SK-N-SH (cell line): ENCODE measurements around the gene CISH. TPM values are rescaled to one million over a fixed set of nuclear protein-coding genes. Genes with fewer than 3 reads are reported as not detected.

ENCODE experiments used
- CTCF ChIA-PET: fragments of 300-600, 350-600 bp; formaldehyde crosslinking; extraction: SDS; loops from one replicate; lab custom pipeline; 2021; lab: Yijun Ruan, JAX
- POLR2A ChIA-PET: fragments of 350-600 bp; sonication (Branson Sonifier 250); formaldehyde crosslinking; extraction: SDS; loops from one replicate; lab custom pipeline; 2020; ENCODE audit warnings: antibody characterized with exemption, inconsistent platforms; lab: Yijun Ruan, JAX
- DNase-seq: peaks from one replicate; pipeline ENCODE4 v3.0.0; 2012
- H2AFZ ChIP-seq: fragments of 200-600 bp; sonication (generic); 2 replicates; pipeline ENCODE4 v1.8.1; 2016; ENCODE audit warnings: antibody characterized with exemption, mild to moderate bottlenecking, low read depth
- H3F3A ChIP-seq: fragments of 200-600 bp; sonication (generic); replicated peaks from 2 replicates; pipeline ENCODE3; 2016; ENCODE audit warnings: antibody characterized with exemption, mild to moderate bottlenecking; ENCODE audit not compliant: insufficient read depth
- H3K27ac ChIP-seq, 2 experiments: fragments of 200-500 bp in 1 of 2; fragments of 200-600 bp in 1 of 2; sonication (Bioruptor generic) in 1 of 2; sonication (generic), shearing (Covaris generic) in 1 of 2; 2 replicates each; pipeline versions ENCODE4 v1.5.1 to v1.6.1; 2014 to 2016; ENCODE audit warnings: low read depth in 2 of 2, inconsistent platforms in 1 of 2, low read length in 1 of 2, mild to moderate bottlenecking in 1 of 2, mixed read lengths in 1 of 2
- H3K27me3 ChIP-seq: fragments of 200-600 bp; sonication (generic), shearing (Covaris generic); 2 replicates; pipeline ENCODE4 v1.6.1; 2016; ENCODE audit warnings: mixed run types; ENCODE audit not compliant: insufficient read depth
- H3K36me3 ChIP-seq, 2 experiments: fragments of 200-500 bp in 1 of 2; fragments of 200-600 bp in 1 of 2; sonication (Bioruptor generic) in 1 of 2; sonication (generic) in 1 of 2; replicated peaks in 1 of 2; 2 replicates each; pipeline versions ENCODE3 to v1.5.1; 2014 to 2016; ENCODE audit warnings: low read length in 1 of 2, mild to moderate bottlenecking in 1 of 2; ENCODE audit not compliant: insufficient read depth in 2 of 2, control insufficient read depth in 1 of 2
- H3K4me1 ChIP-seq, 2 experiments: fragments of 200-500 bp in 1 of 2; fragments of 200-600 bp in 1 of 2; sonication (Bioruptor generic) in 1 of 2; sonication (generic), shearing (Covaris generic) in 1 of 2; 2 replicates each; pipeline versions ENCODE4 v1.5.1 to v1.6.1; 2014 to 2016; ENCODE audit warnings: low read depth in 1 of 2, low read length in 1 of 2, mixed run types in 1 of 2; ENCODE audit not compliant: insufficient read depth in 2 of 2, control insufficient read depth in 1 of 2
- H3K4me2 ChIP-seq: fragments of 200-600 bp; sonication (generic), shearing (Covaris generic); 2 replicates; pipeline ENCODE4 v1.6.1; 2017; ENCODE audit warnings: mixed run types
- H3K4me3 ChIP-seq, 2 experiments: fragments of 200-500 bp in 1 of 2; fragments of 200-600 bp in 1 of 2; sonication (Bioruptor generic) in 1 of 2; sonication (generic), shearing (Covaris generic) in 1 of 2; 2 replicates each; pipeline versions ENCODE4 v1.5.1 to v1.8.1; 2014 to 2016; ENCODE audit warnings: low read depth in 2 of 2, inconsistent platforms in 1 of 2, low read length in 1 of 2, mild to moderate bottlenecking in 1 of 2, mixed read lengths in 1 of 2, moderate library complexity in 1 of 2
- H3K79me2 ChIP-seq: fragments of 200-600 bp; sonication (generic); 2 replicates; pipeline ENCODE4 v1.8.1; 2017; ENCODE audit warnings: mild to moderate bottlenecking; ENCODE audit not compliant: insufficient read depth
- H3K9ac ChIP-seq: fragments of 200-600 bp; sonication (generic); 2 replicates; pipeline ENCODE4 v1.6.1; 2017; ENCODE audit warnings: mixed run types
- H3K9me2 ChIP-seq: fragments of 200-600 bp; sonication (generic); 2 replicates; pipeline ENCODE4 v1.6.1; 2017; ENCODE audit warnings: mixed run types
- H3K9me3 ChIP-seq: fragments of 200-600 bp; sonication (generic); 2 replicates; pipeline ENCODE4 v1.6.1; 2017; ENCODE audit warnings: mixed run types, mild to moderate bottlenecking, moderate library complexity
- H4K20me1 ChIP-seq: fragments of 200-600 bp; sonication (generic); 2 replicates; pipeline ENCODE4 v1.6.1; 2017; ENCODE audit warnings: mild to moderate bottlenecking, mixed run types; ENCODE audit not compliant: insufficient read depth
- ELF1 ChIP-seq: IDR thresholded peaks from 2 replicates; pipeline ENCODE4 v1.4.0; 2012
- EZH2phosphoT487 ChIP-seq: fragments of 200-600 bp; sonication (generic); IDR thresholded peaks from 2 replicates; pipeline ENCODE4 v1.6.1; 2017; ENCODE audit warnings: low read depth, mixed run types, mild to moderate bottlenecking, antibody characterized with exemption, moderate library complexity, borderline replicate concordance
- FOSL2 ChIP-seq: IDR thresholded peaks from 2 replicates; pipeline ENCODE4 v1.4.0; 2012; ENCODE audit warnings: low read depth, mild to moderate bottlenecking, moderate library complexity, borderline replicate concordance
- FOXM1 ChIP-seq: IDR thresholded peaks from 2 replicates; pipeline ENCODE4 v1.4.0; 2012; ENCODE audit warnings: low read depth, mild to moderate bottlenecking
- MXI1 ChIP-seq: IDR thresholded peaks from 2 replicates; pipeline ENCODE4 v1.6.1; 2012; ENCODE audit warnings: mild to moderate bottlenecking, low read depth, low read length, improper control_type of control experiment
- POLR2AphosphoS5 ChIP-seq: IDR thresholded peaks from 2 replicates; pipeline ENCODE4 v1.6.1; 2012; ENCODE audit warnings: low read depth, low read length
- RAD21 ChIP-seq: IDR thresholded peaks from 2 replicates; pipeline ENCODE4 v1.6.1; 2012; ENCODE audit warnings: mild to moderate bottlenecking, low read length
- SIN3A ChIP-seq: IDR thresholded peaks from 2 replicates; pipeline ENCODE4 v1.6.1; 2012; ENCODE audit warnings: low read depth, mild to moderate bottlenecking, low read length, moderate library complexity, borderline replicate concordance
- SMC3 ChIP-seq: IDR thresholded peaks from 2 replicates; pipeline ENCODE4 v1.6.1; 2012; ENCODE audit warnings: low read depth, low read length, improper control_type of control experiment
- YY1 ChIP-seq: IDR thresholded peaks from 2 replicates; pipeline ENCODE4 v1.4.0; 2012; ENCODE audit warnings: low read depth, mild to moderate bottlenecking
- WGBS: methylation state at CpG from one replicate; pipeline ENCODE4 v1.1.6; 2017; ENCODE audit warnings: low lambda C conversion rate; 5-methylcytosine and 5-hydroxymethylcytosine counted together
- polyA plus RNA-seq, 3 experiments: library from polyadenylated mRNA; depleted of rRNA; stranded (reverse); fragments of >200 nt; gene quantifications; 2 replicates each; pipeline ENCODE4 v1.2.3, GENCODE V29; 2012
- TF ChIP-seq, protein P1 (sequence below): IDR thresholded peaks from 2 replicates; pipeline ENCODE4 v1.4.0; 2012; ENCODE audit warnings: low read depth, borderline replicate concordance
- TF ChIP-seq, protein P2 (sequence below): IDR thresholded peaks from 2 replicates; pipeline ENCODE4 v1.6.1; 2012; ENCODE audit warnings: mild to moderate bottlenecking, low read depth, low read length, moderate library complexity

Gene CISH
- polyA plus RNA-seq, 1 of the 3 experiments (the other 2 are of a cell fraction): 2.6 TPM

DNA sequence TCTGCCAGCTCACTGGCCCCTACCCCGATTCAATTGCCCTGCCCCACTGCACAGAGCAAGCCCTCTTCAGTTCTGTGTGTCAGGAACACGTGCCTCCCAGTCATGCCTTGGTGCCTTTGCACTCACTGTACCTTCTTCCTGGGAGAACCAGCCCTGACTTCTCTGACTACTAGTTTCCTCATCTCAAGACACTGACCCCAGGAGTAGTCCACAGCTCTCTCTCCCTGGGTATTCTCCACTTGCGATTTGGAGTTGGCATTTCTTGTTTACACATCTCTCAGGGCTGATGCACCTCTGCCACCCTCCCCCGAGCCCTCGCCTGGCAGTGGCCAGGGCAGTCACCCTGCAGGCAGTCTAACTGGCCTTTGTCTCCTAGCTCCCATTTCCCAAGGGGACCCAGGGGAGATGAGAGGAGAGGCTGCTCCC is 5.7 kb downstream of the CISH start:
- no peak for DNase-seq
- H3K27me3 ChIP-seq: no peaks in the 10 kb centered on the region
- H3F3A ChIP-seq: no peaks in the 10 kb centered on the region
- no peaks in the 10 kb centered on the region for H3K9me3 ChIP-seq
- no peaks in the 10 kb centered on the region for H3K79me2 ChIP-seq
- POLR2A ChIA-PET: no interaction called here
- no peak for TF ChIP-seq ELF1
- no peak for TF ChIP-seq RAD21
- no peak for TF ChIP-seq YY1
- no peak for TF ChIP-seq SIN3A
- TF ChIP-seq FOXM1: no peak
- TF ChIP-seq, protein P1, sequence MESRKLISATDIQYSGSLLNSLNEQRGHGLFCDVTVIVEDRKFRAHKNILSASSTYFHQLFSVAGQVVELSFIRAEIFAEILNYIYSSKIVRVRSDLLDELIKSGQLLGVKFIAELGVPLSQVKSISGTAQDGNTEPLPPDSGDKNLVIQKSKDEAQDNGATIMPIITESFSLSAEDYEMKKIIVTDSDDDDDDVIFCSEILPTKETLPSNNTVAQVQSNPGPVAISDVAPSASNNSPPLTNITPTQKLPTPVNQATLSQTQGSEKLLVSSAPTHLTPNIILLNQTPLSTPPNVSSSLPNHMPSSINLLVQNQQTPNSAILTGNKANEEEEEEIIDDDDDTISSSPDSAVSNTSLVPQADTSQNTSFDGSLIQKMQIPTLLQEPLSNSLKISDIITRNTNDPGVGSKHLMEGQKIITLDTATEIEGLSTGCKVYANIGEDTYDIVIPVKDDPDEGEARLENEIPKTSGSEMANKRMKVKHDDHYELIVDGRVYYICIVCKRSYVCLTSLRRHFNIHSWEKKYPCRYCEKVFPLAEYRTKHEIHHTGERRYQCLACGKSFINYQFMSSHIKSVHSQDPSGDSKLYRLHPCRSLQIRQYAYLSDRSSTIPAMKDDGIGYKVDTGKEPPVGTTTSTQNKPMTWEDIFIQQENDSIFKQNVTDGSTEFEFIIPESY: no peak
- no peak for TF ChIP-seq SMC3
- TF ChIP-seq FOSL2: no peak
- TF ChIP-seq, protein P2, sequence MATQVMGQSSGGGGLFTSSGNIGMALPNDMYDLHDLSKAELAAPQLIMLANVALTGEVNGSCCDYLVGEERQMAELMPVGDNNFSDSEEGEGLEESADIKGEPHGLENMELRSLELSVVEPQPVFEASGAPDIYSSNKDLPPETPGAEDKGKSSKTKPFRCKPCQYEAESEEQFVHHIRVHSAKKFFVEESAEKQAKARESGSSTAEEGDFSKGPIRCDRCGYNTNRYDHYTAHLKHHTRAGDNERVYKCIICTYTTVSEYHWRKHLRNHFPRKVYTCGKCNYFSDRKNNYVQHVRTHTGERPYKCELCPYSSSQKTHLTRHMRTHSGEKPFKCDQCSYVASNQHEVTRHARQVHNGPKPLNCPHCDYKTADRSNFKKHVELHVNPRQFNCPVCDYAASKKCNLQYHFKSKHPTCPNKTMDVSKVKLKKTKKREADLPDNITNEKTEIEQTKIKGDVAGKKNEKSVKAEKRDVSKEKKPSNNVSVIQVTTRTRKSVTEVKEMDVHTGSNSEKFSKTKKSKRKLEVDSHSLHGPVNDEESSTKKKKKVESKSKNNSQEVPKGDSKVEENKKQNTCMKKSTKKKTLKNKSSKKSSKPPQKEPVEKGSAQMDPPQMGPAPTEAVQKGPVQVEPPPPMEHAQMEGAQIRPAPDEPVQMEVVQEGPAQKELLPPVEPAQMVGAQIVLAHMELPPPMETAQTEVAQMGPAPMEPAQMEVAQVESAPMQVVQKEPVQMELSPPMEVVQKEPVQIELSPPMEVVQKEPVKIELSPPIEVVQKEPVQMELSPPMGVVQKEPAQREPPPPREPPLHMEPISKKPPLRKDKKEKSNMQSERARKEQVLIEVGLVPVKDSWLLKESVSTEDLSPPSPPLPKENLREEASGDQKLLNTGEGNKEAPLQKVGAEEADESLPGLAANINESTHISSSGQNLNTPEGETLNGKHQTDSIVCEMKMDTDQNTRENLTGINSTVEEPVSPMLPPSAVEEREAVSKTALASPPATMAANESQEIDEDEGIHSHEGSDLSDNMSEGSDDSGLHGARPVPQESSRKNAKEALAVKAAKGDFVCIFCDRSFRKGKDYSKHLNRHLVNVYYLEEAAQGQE: no peak
- no peak for TF ChIP-seq MXI1
- no peak for TF ChIP-seq POLR2AphosphoS5
- TF ChIP-seq EZH2phosphoT487: no peak
- no peak overlapping the region for H3K4me3 ChIP-seq
- H3K9me2 ChIP-seq: no peaks in the 10 kb centered on the region
- no peaks in the 10 kb centered on the region for H4K20me1 ChIP-seq
- H2AFZ ChIP-seq: no peak overlapping the region
- H3K9ac ChIP-seq: no peak overlapping the region
- WGBS: 86% methylated on average over 5 of the region's 5 CpGs
- H3K4me1 ChIP-seq: peaks cover 12 to 43% of the 10 kb centered on the region in 2 experiments
- no peak overlapping the region for H3K27ac ChIP-seq
- H3K4me2 ChIP-seq: no peak overlapping the region
- peaks cover 0 to 4% of the 10 kb centered on the region in 2 experiments for H3K36me3 ChIP-seq
- CTCF ChIA-PET: interaction anchor here (1.2 to 25.1 kb wide), 3 partner anchors 8 to 55 kb away, joined by 3 to 648 read pairs (median 111); partner anchors contain the start of genes C3orf18, CISH, HEMK1 and MAPKAPK3
